ENCODE data around the gene RIPPLY1. TPM values are rescaled to one million over a fixed set of nuclear protein-coding genes. Genes with fewer than 3 reads are reported as not detected.
A peak's percentile ranks its signal among the peaks of the same experiment; 100 is the strongest.

The RIPPLY1 gene
- total and polyA plus RNA-seq, 3 experiments from 2014 or later = not detected

- no peak overlapping the region for H3K4me3 ChIP-seq (ENCODE audit: low read length)
- no peak overlapping the region for H3K4me3 Mint-ChIP-seq
- H3K36me3 Mint-ChIP-seq = no peaks in the 10 kb centered on the region
- H3K27ac ChIP-seq (ENCODE audit: low read depth, low read length) = no peak overlapping the region
- no peak overlapping the region for H3K27ac Mint-ChIP-seq
- no peaks in the 10 kb centered on the region for H3K4me1 ChIP-seq (ENCODE audit: insufficient read depth, low read length)
- H3K9me3 Mint-ChIP-seq = no peaks in the 10 kb centered on the region
- no peak for DNase-seq
- ChIA-PET CTCF (no interaction called here), POLR2A (no interaction called here)
- H3K9me3 ChIP-seq (ENCODE audit: low read length) = no peaks in the 10 kb centered on the region
- no peaks in the 10 kb centered on the region for H3K36me3 ChIP-seq (ENCODE audit: insufficient read depth, low read length)
- no peaks in the 10 kb centered on the region for H3K27me3 ChIP-seq (ENCODE audit: insufficient read depth, low read length, poor library complexity, severe bottlenecking)
- H3K27me3 Mint-ChIP-seq = peaks cover 0 to 11% of the 10 kb centered on the region in 2 donors
- H3K4me1 Mint-ChIP-seq = no peaks in the 10 kb centered on the region
These were observed 2.0 kb upstream of the RIPPLY1 start for GRCh38 chrX:106905064-106905708.

GRCh38 chrX:106903856-106904528 lies 851 bp upstream of the RIPPLY1 start:
- H3K36me3 ChIP-seq (ENCODE audit: insufficient read depth, low read length) = no peaks in the 10 kb centered on the region
- no peak overlapping the region for H3K27ac ChIP-seq (ENCODE audit: low read depth, low read length)
- DNase-seq = no peak
- ChIA-PET CTCF (no interaction called here), POLR2A (no interaction called here)
- Mint-ChIP-seq H3K27ac (peak overlapping the region in 1 of 8 donors; percentile 8), H3K4me1 (no peaks in the 10 kb centered on the region), H3K9me3 (no peaks in the 10 kb centered on the region), H3K36me3 (no peaks in the 10 kb centered on the region), H3K27me3 (peaks cover 0 to 5% of the 10 kb centered on the region in 2 donors), H3K4me3 (no peak overlapping the region)
- H3K9me3 ChIP-seq (ENCODE audit: low read length) = no peaks in the 10 kb centered on the region
- H3K4me1 ChIP-seq (ENCODE audit: insufficient read depth, low read length) = no peaks in the 10 kb centered on the region
- no peaks in the 10 kb centered on the region for H3K27me3 ChIP-seq (ENCODE audit: insufficient read depth, low read length, poor library complexity, severe bottlenecking)
- H3K4me3 ChIP-seq (ENCODE audit: low read length) = no peak overlapping the region

- CTCF ChIA-PET = no interaction called here
- no peak overlapping the region for H3K4me3 Mint-ChIP-seq
These were observed 457 bp downstream of the RIPPLY1 start for GRCh38 chrX:106902684-106903083.

GRCh38 chrX:106901781-106902219 lies 1.3 kb downstream of the RIPPLY1 start:
- Mint-ChIP-seq H3K9me3 (no peaks in the 10 kb centered on the region), H3K27me3 (peaks cover 0 to 3% of the 10 kb centered on the region in 2 donors), H3K4me3 (no peak overlapping the region), H3K27ac (peak overlapping the region in 1 of 8 donors; percentile 40), H3K36me3 (no peaks in the 10 kb centered on the region), H3K4me1 (no peaks in the 10 kb centered on the region)
- H3K4me3 ChIP-seq (ENCODE audit: low read length) = no peak overlapping the region
- ChIA-PET POLR2A (no interaction called here), CTCF (no interaction called here)
- no peaks in the 10 kb centered on the region for H3K36me3 ChIP-seq (ENCODE audit: insufficient read depth, low read length)
- no peaks in the 10 kb centered on the region for H3K27me3 ChIP-seq (ENCODE audit: insufficient read depth, low read length, poor library complexity, severe bottlenecking)
- H3K4me1 ChIP-seq (ENCODE audit: insufficient read depth, low read length) = no peaks in the 10 kb centered on the region
- H3K27ac ChIP-seq (ENCODE audit: low read depth, low read length) = no peak overlapping the region
- no peak for DNase-seq
- no peaks in the 10 kb centered on the region for H3K9me3 ChIP-seq (ENCODE audit: low read length)

More at GRCh38 chrX:106902684-106903083, 457 bp downstream of the RIPPLY1 start:
- DNase-seq = no peak
- Histone ChIP-seq H3K4me3 (ENCODE audit: low read length) (no peak overlapping the region), H3K36me3 (ENCODE audit: insufficient read depth, low read length) (no peaks in the 10 kb centered on the region), H3K27ac (ENCODE audit: low read depth, low read length) (no peak overlapping the region), H3K9me3 (ENCODE audit: low read length) (no peaks in the 10 kb centered on the region), H3K4me1 (ENCODE audit: insufficient read depth, low read length) (no peaks in the 10 kb centered on the region), H3K27me3 (ENCODE audit: insufficient read depth, low read length, poor library complexity, severe bottlenecking) (no peaks in the 10 kb centered on the region)
- no peaks in the 10 kb centered on the region for H3K9me3 Mint-ChIP-seq
- POLR2A ChIA-PET = no interaction called here
- H3K36me3 Mint-ChIP-seq = no peaks in the 10 kb centered on the region
- H3K27me3 Mint-ChIP-seq = peaks cover 0 to 3% of the 10 kb centered on the region in 2 donors
- no peak overlapping the region for H3K27ac Mint-ChIP-seq
- H3K4me1 Mint-ChIP-seq = no peaks in the 10 kb centered on the region

GRCh38 chrX:106901341-106901740 lies 1.8 kb downstream of the RIPPLY1 start:
- H3K27ac Mint-ChIP-seq = peak overlapping the region in 1 of 8 donors; percentile 40
- ChIA-PET POLR2A (no interaction called here), CTCF (no interaction called here)
- peaks cover 0 to 3% of the 10 kb centered on the region in 2 donors for H3K27me3 Mint-ChIP-seq
- Histone ChIP-seq H3K27me3 (ENCODE audit: insufficient read depth, low read length, poor library complexity, severe bottlenecking) (no peaks in the 10 kb centered on the region), H3K9me3 (ENCODE audit: low read length) (no peaks in the 10 kb centered on the region), H3K36me3 (ENCODE audit: insufficient read depth, low read length) (no peaks in the 10 kb centered on the region), H3K27ac (ENCODE audit: low read depth, low read length) (no peak overlapping the region), H3K4me3 (ENCODE audit: low read length) (no peak overlapping the region), H3K4me1 (ENCODE audit: insufficient read depth, low read length) (no peaks in the 10 kb centered on the region)
- no peak for DNase-seq
- no peak overlapping the region for H3K4me3 Mint-ChIP-seq
- H3K4me1 Mint-ChIP-seq = no peaks in the 10 kb centered on the region
- no peaks in the 10 kb centered on the region for H3K36me3 Mint-ChIP-seq
- no peaks in the 10 kb centered on the region for H3K9me3 Mint-ChIP-seq

- DNase-seq = no peak
- Mint-ChIP-seq H3K4me1 (no peaks in the 10 kb centered on the region), H3K27ac (no peak overlapping the region), H3K27me3 (peaks cover 0 to 4% of the 10 kb centered on the region in 2 donors), H3K9me3 (no peaks in the 10 kb centered on the region), H3K4me3 (no peak overlapping the region), H3K36me3 (no peaks in the 10 kb centered on the region)
- ChIA-PET CTCF (interaction anchor here (2.2 kb wide), 1 partner anchor 17 kb away, joined by 7 read pairs; no protein-coding TSS in a partner anchor), POLR2A (no interaction called here)
- H3K4me3 ChIP-seq (ENCODE audit: low read length) = no peak overlapping the region
- no peaks in the 10 kb centered on the region for H3K27me3 ChIP-seq (ENCODE audit: insufficient read depth, low read length, poor library complexity, severe bottlenecking)
- H3K4me1 ChIP-seq (ENCODE audit: insufficient read depth, low read length) = no peaks in the 10 kb centered on the region
- no peaks in the 10 kb centered on the region for H3K36me3 ChIP-seq (ENCODE audit: insufficient read depth, low read length)
- no peaks in the 10 kb centered on the region for H3K9me3 ChIP-seq (ENCODE audit: low read length)
- H3K27ac ChIP-seq (ENCODE audit: low read depth, low read length) = no peak overlapping the region
These were observed 3.3 kb downstream of the RIPPLY1 start for GRCh38 chrX:106899841-106900240.

- CTCF ChIA-PET = interaction anchor here (0.9 to 2.2 kb wide), 4 partner anchors 17 to 60 kb away, joined by 3 to 7 read pairs (median 4); no protein-coding TSS in a partner anchor
- Mint-ChIP-seq H3K27ac (peak overlapping the region in 1 of 8 donors; percentile 37), H3K9me3 (no peaks in the 10 kb centered on the region), H3K27me3 (peaks cover 0 to 9% of the 10 kb centered on the region in 2 donors), H3K4me3 (no peak overlapping the region), H3K36me3 (no peaks in the 10 kb centered on the region), H3K4me1 (no peaks in the 10 kb centered on the region)
- Histone ChIP-seq H3K9me3 (ENCODE audit: low read length) (no peaks in the 10 kb centered on the region), H3K4me1 (ENCODE audit: insufficient read depth, low read length) (no peaks in the 10 kb centered on the region), H3K4me3 (ENCODE audit: low read length) (no peak overlapping the region), H3K36me3 (ENCODE audit: insufficient read depth, low read length) (no peaks in the 10 kb centered on the region), H3K27me3 (ENCODE audit: insufficient read depth, low read length, poor library complexity, severe bottlenecking) (no peaks in the 10 kb centered on the region), H3K27ac (ENCODE audit: low read depth, low read length) (no peak overlapping the region)
- no peak for DNase-seq
- POLR2A ChIA-PET = no interaction called here
These were observed 3.9 kb downstream of the RIPPLY1 start for GRCh38 chrX:106899276-106899675.

- Mint-ChIP-seq H3K27ac (no peak overlapping the region), H3K9me3 (no peaks in the 10 kb centered on the region), H3K27me3 (peaks cover 2 to 9% of the 10 kb centered on the region in 2 donors), H3K4me3 (no peak overlapping the region), H3K36me3 (no peaks in the 10 kb centered on the region), H3K4me1 (no peaks in the 10 kb centered on the region)
- Histone ChIP-seq H3K4me3 (ENCODE audit: low read length) (no peak overlapping the region), H3K27me3 (ENCODE audit: insufficient read depth, low read length, poor library complexity, severe bottlenecking) (no peaks in the 10 kb centered on the region), H3K36me3 (ENCODE audit: insufficient read depth, low read length) (no peaks in the 10 kb centered on the region), H3K27ac (ENCODE audit: low read depth, low read length) (no peak overlapping the region), H3K4me1 (ENCODE audit: insufficient read depth, low read length) (no peaks in the 10 kb centered on the region), H3K9me3 (ENCODE audit: low read length) (no peaks in the 10 kb centered on the region)
- ChIA-PET POLR2A (no interaction called here), CTCF (interaction anchor here (0.6 to 2.2 kb wide), 5 partner anchors 18 to 1682 kb away, joined by 3 to 7 read pairs (median 3); no protein-coding TSS in a partner anchor)
- peak in 1 of 5 donors; percentile 18 for DNase-seq
These were observed 4.7 kb downstream of the RIPPLY1 start for GRCh38 chrX:106898462-106898861.
